ENCODE results near the gene DNASE1L3. TPM values are rescaled to one million over a fixed set of nuclear protein-coding genes. Genes with fewer than 3 reads are reported as not detected.

DNASE1L3 gene
- total and polyA plus RNA-seq, 2 of the 8 experiments (the other 6 are each of a cell fraction or from before 2014, with no cell fraction given), result not detected

DNA sequence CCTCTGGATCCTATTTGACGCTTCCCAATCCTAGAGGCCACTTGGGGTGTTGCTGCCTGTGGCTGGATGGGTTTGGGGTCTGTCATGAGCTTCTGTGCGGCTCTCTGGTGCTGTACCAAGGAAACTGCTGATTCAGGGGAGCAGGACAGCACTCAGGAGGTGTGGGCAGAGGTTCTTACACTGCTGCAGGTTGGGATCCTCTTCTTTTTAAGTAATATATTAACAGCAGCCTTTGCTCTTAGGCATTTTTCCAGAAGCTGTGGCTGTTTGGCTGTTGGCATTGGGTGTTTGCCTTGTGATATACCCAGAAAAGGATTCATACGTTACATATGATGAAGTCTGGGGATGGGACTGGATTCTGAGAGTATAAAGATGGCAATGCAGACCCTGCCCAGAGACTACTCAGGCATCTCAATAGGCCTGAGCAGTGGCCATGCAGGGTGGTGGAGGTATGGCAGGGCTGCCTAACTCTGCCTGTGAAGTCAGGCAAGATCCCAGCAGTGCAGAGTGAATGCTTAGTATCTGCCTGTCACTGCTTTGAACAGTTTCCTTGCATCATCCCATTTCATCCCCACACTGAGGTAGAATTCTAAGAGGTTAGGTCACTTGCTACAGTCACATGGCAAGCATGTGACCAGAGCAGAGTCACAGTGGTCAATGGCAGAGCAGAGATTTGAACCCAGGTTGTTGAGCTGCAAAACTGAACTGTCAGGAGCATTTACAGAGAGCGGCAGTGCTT, 30.7 kb upstream of the DNASE1L3 start:
- H2BK20ac ChIP-seq (ENCODE audit: low read length), result no peak overlapping the region
- peaks cover 10% of the 10 kb centered on the region; the same call in 1 of the 2 replicates for H3K23me2 ChIP-seq (ENCODE audit: low read depth, low read length)
- no peak overlapping the region for H4K5ac ChIP-seq (ENCODE audit: insufficient read length, low read depth, low read length)
- H3K56ac ChIP-seq (replicated peaks; ENCODE audit: insufficient read length, low read depth, low read length), result no peak overlapping the region
- no peak overlapping the region for H3K23ac ChIP-seq (ENCODE audit: insufficient read length)
- no peak for TF ChIP-seq SUZ12 (IDR thresholded peaks at IDR 0.05; ENCODE audit: low read length)
- TF ChIP-seq, protein P1, sequence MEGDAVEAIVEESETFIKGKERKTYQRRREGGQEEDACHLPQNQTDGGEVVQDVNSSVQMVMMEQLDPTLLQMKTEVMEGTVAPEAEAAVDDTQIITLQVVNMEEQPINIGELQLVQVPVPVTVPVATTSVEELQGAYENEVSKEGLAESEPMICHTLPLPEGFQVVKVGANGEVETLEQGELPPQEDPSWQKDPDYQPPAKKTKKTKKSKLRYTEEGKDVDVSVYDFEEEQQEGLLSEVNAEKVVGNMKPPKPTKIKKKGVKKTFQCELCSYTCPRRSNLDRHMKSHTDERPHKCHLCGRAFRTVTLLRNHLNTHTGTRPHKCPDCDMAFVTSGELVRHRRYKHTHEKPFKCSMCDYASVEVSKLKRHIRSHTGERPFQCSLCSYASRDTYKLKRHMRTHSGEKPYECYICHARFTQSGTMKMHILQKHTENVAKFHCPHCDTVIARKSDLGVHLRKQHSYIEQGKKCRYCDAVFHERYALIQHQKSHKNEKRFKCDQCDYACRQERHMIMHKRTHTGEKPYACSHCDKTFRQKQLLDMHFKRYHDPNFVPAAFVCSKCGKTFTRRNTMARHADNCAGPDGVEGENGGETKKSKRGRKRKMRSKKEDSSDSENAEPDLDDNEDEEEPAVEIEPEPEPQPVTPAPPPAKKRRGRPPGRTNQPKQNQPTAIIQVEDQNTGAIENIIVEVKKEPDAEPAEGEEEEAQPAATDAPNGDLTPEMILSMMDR (IDR thresholded peaks at IDR 0.05; ENCODE audit: control extremely low read depth in 1 of 3, insufficient read depth in 1 of 3, low read depth in 1 of 3, low read length in 3 of 3), result peak; percentile 7 to 13 (median 10); a peak in 2 of 4 replicates
- no peaks in the 10 kb centered on the region for H3K79me2 ChIP-seq (ENCODE audit: control insufficient read depth in 1 of 2, insufficient read depth in 2 of 2, low read length in 2 of 2)
- no peak overlapping the region for H2AK5ac ChIP-seq (ENCODE audit: low read depth, low read length)
- peaks cover 0 to 6% (median 1%) of the 10 kb centered on the region in 4 experiments; a peak in 5 of 7 replicates for H3K4me1 ChIP-seq (replicated peaks in 1 of 4; ENCODE audit: control insufficient read depth in 3 of 4, insufficient read depth in 4 of 4, low read length in 3 of 4)
- no peak overlapping the region for H2AFZ ChIP-seq (ENCODE audit: low read length)
- no peak overlapping the region for H4K91ac ChIP-seq (replicated peaks; ENCODE audit: insufficient read length, low read length)
- H3K9me3 ChIP-seq (ENCODE audit: insufficient read depth in 2 of 2, low read depth in 1 of 2, low read length in 1 of 2), result no peaks in the 10 kb centered on the region
- no peak overlapping the region for H4K8ac ChIP-seq (ENCODE audit: extremely low read depth, insufficient read depth, low read length)
- no peak overlapping the region for H3K4me2 ChIP-seq (ENCODE audit: insufficient read depth in 1 of 2, low read depth in 2 of 2, low read length in 2 of 2)
- peaks cover 2 to 23% (median 19%) of the 10 kb centered on the region in 4 experiments for H3K27me3 ChIP-seq (replicated peaks in 1 of 4; ENCODE audit: control insufficient read depth in 3 of 4, extremely low read depth in 1 of 4, insufficient read depth in 3 of 4, low read length in 3 of 4)
- 0 out of 2 replicates have a peak overlapping the region, but pooled peaks have one; percentile 71 for H2BK12ac ChIP-seq (ENCODE audit: low read depth, low read length)
- WGBS, 2 experiments (ENCODE audit: extremely low coverage in 1 of 2, insufficient coverage in 1 of 2, insufficient read length in 1 of 2, insufficient replicate concordance in 2 of 2, low coverage in 1 of 2, low lambda C conversion rate in 2 of 2, missing lambda C conversion rate in 1 of 2), result 90% methylated on average over 4 of the region's 4 CpGs; no CpG with 5 or more reads in 1 of the 2 experiments
- no peak overlapping the region for H3K27ac ChIP-seq (ENCODE audit: low read depth, low read length)
- H3K4me3 ChIP-seq (ENCODE audit: extremely low read depth in 1 of 4, insufficient read depth in 2 of 4, low read depth in 3 of 4, low read length in 4 of 4), result no peak overlapping the region
- H3K79me1 ChIP-seq (ENCODE audit: low read depth, low read length), result no peaks in the 10 kb centered on the region
- POLR2A ChIA-PET (ENCODE audit: partially characterized antibody), result interaction anchor here (1.6 kb wide), 1 partner anchor 65 kb away, joined by 4 read pairs; the partner anchor contains the start of genes HTD2 and RPP14
- 0 out of 7 replicates have a peak overlapping the region, but pooled peaks of 1 of the 4 experiments have one; percentile 30 for H3K9ac ChIP-seq (replicated peaks in 1 of 4; ENCODE audit: extremely low read depth in 1 of 4, low read depth in 3 of 4, low read length in 3 of 4)
- CTCF ChIA-PET (ENCODE audit: partially characterized antibody), result interaction anchor here (0.6 to 2.7 kb wide), 9 partner anchors 9 to 1021 kb away, joined by 3 to 14 read pairs (median 3); partner anchors contain the start of genes HTD2 and RPP14
- peaks cover 0 to 2% of the 10 kb centered on the region in 2 experiments for H4K20me1 ChIP-seq (replicated peaks in 1 of 2; ENCODE audit: control insufficient read depth in 1 of 2, insufficient read depth in 2 of 2, low read length in 2 of 2)
- H2BK120ac ChIP-seq (replicated peaks; ENCODE audit: low read depth, low read length), result no peak overlapping the region
- FAIRE-seq (no peak), DNase-seq (ENCODE audit: low read depth in 1 of 2, low spot score in 2 of 2) (no peak)
- no peak overlapping the region for H3K4ac ChIP-seq (replicated peaks; ENCODE audit: insufficient read length, low read depth, low read length)
- no peaks in the 10 kb centered on the region for H3K36me3 ChIP-seq (ENCODE audit: control insufficient read depth in 2 of 4, insufficient read depth in 4 of 4, low read length in 3 of 4)
- H2BK15ac ChIP-seq (ENCODE audit: low read length), result no peak overlapping the region
- H3K14ac ChIP-seq (ENCODE audit: insufficient read length), result no peak overlapping the region
- H3K18ac ChIP-seq (ENCODE audit: extremely low read depth, low read length), result no peak overlapping the region
- H2BK5ac ChIP-seq (ENCODE audit: low read depth, low read length), result no peak overlapping the region

Measured in H1 (cell line).